PC-3 (cell line): ENCODE results near the gene SFXN3. TPM values are rescaled to one million over a fixed set of nuclear protein-coding genes. Genes with fewer than 3 reads are reported as not detected.

ENCODE experiments used
- ATAC-seq: fragments of 200-7000 bp; cut with Tn5 transposase; 2 replicates; pipeline ENCODE4 v1.9.1; 2020; ENCODE audit warnings: mild to moderate bottlenecking, moderate library complexity
- BruUV-seq: library from RNA; stranded (reverse); fragments of 400-500 nt; replicated peaks from 2 replicates; lab custom pipeline; 2021; lab: Mats Ljungman, UMichigan
- CTCF ChIA-PET: fragments of 300-600 bp; sonication (Branson Sonifier 250); formaldehyde crosslinking; loops from one replicate; lab custom pipeline; 2022; ENCODE audit warnings: antibody characterized with exemption; lab: Charles Lee
- POLR2A ChIA-PET: fragments of 300-600 bp; sonication (Branson Sonifier 250); formaldehyde crosslinking; loops from one replicate; lab custom pipeline; 2022; ENCODE audit warnings: antibody characterized with exemption; ENCODE audit not compliant: unreplicated experiment; lab: Charles Lee
- DNase-seq: peaks from one replicate; pipeline ENCODE4 v3.0.0-alpha.2; 2015
- H2AFZ ChIP-seq: fragments of 300-600 bp; sonication (generic); 2 replicates; pipeline ENCODE4 v1.6.0; 2016; ENCODE audit warnings: antibody characterized with exemption, low read length
- H3F3A ChIP-seq: fragments of 300-600 bp; sonication (generic); one replicate; pipeline ENCODE4 v1.6.0; 2017; ENCODE audit warnings: antibody characterized with exemption, low read length, control low read depth, mild to moderate bottlenecking; ENCODE audit not compliant: unreplicated experiment
- H3K27ac ChIP-seq: fragments of 300-600 bp; sonication (generic); 2 replicates; pipeline ENCODE4 v1.5.1; 2016; ENCODE audit warnings: mild to moderate bottlenecking, low read length
- H3K27me3 ChIP-seq: fragments of 300-600 bp; sonication (generic); 2 replicates; pipeline ENCODE4 v1.6.1; 2016; ENCODE audit warnings: low read length, mixed read lengths
- H3K36me3 ChIP-seq: fragments of 300-600 bp; sonication (generic); 2 replicates; pipeline ENCODE4 v1.6.1; 2016; ENCODE audit warnings: low read depth, mixed run types, low read length, mixed read lengths
- H3K4me1 ChIP-seq: fragments of 300-600 bp; sonication (generic); 2 replicates; pipeline ENCODE4 v1.5.1; 2016; ENCODE audit warnings: low read length; ENCODE audit not compliant: insufficient read depth
- H3K4me2 ChIP-seq: fragments of 300-600 bp; sonication (generic); 2 replicates; pipeline ENCODE4 v1.6.0; 2016; ENCODE audit warnings: low read length
- H3K4me3 ChIP-seq: fragments of 300-600 bp; sonication (generic); 2 replicates; pipeline ENCODE4 v1.5.1; 2016; ENCODE audit warnings: mild to moderate bottlenecking, low read length, mixed read lengths
- H3K79me2 ChIP-seq: fragments of 300-600 bp; sonication (generic); 2 replicates; pipeline ENCODE4 v1.6.1; 2017; ENCODE audit warnings: low read length, mixed read lengths
- H3K9ac ChIP-seq: fragments of 300-600 bp; sonication (generic); 2 replicates; pipeline ENCODE4 v1.6.0; 2016; ENCODE audit warnings: mild to moderate bottlenecking, low read length
- H3K9me2 ChIP-seq: fragments of 300-600 bp; sonication (generic); replicated peaks from 2 replicates; pipeline ENCODE4 v1.6.1; 2016; ENCODE audit warnings: mixed run types, low read length, mixed read lengths
- H3K9me3 ChIP-seq: fragments of 300-600 bp; sonication (generic); 2 replicates; pipeline ENCODE4 v1.6.1; 2016; ENCODE audit warnings: low read length, mixed read lengths
- H4K20me1 ChIP-seq: fragments of 300-600 bp; sonication (generic); 2 replicates; pipeline ENCODE4 v1.6.1; 2016; ENCODE audit warnings: low read length, mixed read lengths
- EZH2 ChIP-seq: fragments of 300-600 bp; sonication (generic); IDR thresholded peaks from one replicate; pipeline ENCODE4 v1.6.1; 2017; ENCODE audit warnings: antibody characterized with exemption, mild to moderate bottlenecking, low read length; ENCODE audit not compliant: unreplicated experiment
- EZH2phosphoT487 ChIP-seq: fragments of 300-600 bp; sonication (generic); IDR thresholded peaks from 2 replicates; pipeline ENCODE4 v1.6.1; 2018; ENCODE audit warnings: mild to moderate bottlenecking, antibody characterized with exemption, low read length, borderline replicate concordance
- intact Hi-C: fragments of 100-400 bp; cut with micrococcal nuclease; formaldehyde crosslinking; loops from 2 replicates; pipeline ENCODE4 v1.9.0; 2023
- total RNA-seq: library from RNA; depleted of rRNA; stranded (reverse); fragments of >200 nt; gene quantifications from 2 replicates; pipeline ENCODE4 v1.2.3, GENCODE V29; 2014
- TF ChIP-seq, protein P1 (sequence below): fragments of 300-600 bp; sonication (generic); conservative IDR thresholded peaks from 2 replicates; pipeline ENCODE4 v1.5.1; 2017; ENCODE audit warnings: antibody characterized with exemption, low read depth, mild to moderate bottlenecking, low read length

The SFXN3 gene
- total RNA-seq, 1 experiment from 2014 or later = 46.7 TPM

GRCh38 chr10:101076630-101077029, 45.6 kb downstream of the SFXN3 start:
- CTCF ChIA-PET = no interaction called here
- Histone ChIP-seq H3K9ac (no peak overlapping the region), H3K79me2 (no peaks in the 10 kb centered on the region), H3K27me3 (no peaks in the 10 kb centered on the region), H4K20me1 (no peaks in the 10 kb centered on the region), H3K36me3 (no peaks in the 10 kb centered on the region), H3K4me2 (no peak overlapping the region), H3K9me2 (no peaks in the 10 kb centered on the region), H3K4me1 (peaks cover 3% of the 10 kb centered on the region; the same call in 1 of the 2 replicates), H3F3A (no peaks in the 10 kb centered on the region), H3K4me3 (no peak overlapping the region), H3K27ac (no peak overlapping the region), H2AFZ (no peak overlapping the region), H3K9me3 (no peaks in the 10 kb centered on the region)
- ATAC-seq = no peak
- POLR2A ChIA-PET = no interaction called here
- intact Hi-C loops = no loop called here
- TF ChIP-seq, protein P1, sequence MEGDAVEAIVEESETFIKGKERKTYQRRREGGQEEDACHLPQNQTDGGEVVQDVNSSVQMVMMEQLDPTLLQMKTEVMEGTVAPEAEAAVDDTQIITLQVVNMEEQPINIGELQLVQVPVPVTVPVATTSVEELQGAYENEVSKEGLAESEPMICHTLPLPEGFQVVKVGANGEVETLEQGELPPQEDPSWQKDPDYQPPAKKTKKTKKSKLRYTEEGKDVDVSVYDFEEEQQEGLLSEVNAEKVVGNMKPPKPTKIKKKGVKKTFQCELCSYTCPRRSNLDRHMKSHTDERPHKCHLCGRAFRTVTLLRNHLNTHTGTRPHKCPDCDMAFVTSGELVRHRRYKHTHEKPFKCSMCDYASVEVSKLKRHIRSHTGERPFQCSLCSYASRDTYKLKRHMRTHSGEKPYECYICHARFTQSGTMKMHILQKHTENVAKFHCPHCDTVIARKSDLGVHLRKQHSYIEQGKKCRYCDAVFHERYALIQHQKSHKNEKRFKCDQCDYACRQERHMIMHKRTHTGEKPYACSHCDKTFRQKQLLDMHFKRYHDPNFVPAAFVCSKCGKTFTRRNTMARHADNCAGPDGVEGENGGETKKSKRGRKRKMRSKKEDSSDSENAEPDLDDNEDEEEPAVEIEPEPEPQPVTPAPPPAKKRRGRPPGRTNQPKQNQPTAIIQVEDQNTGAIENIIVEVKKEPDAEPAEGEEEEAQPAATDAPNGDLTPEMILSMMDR = no peak
- TF ChIP-seq EZH2 (no peak), EZH2phosphoT487 (no peak)
- no peak for DNase-seq
- BruUV-seq = no TSS peak

DNA sequence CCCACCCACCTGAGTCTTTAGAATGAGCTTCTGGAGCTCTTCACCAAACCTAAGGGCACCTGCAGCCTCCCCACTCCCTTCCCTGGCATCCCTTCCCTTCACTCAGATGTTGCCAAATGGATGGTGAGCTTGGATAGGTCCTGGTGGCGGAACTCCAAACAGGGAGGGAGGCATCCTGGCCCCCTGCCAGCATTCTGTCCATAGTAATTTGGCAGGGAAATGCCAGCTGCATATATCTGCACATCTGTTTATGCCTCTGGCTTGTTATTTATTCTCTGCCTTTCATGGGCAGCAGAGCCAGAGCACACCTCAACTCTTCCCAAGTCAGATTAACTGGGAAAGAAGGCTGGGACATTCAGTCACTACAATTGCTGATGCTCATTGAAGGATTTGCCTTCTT, 48.8 kb downstream of the SFXN3 start:
- Histone ChIP-seq H3K79me2 (no peaks in the 10 kb centered on the region), H3K9me2 (no peaks in the 10 kb centered on the region), H3K9me3 (no peaks in the 10 kb centered on the region), H3K4me3 (no peak overlapping the region), H3F3A (no peaks in the 10 kb centered on the region), H2AFZ (no peak overlapping the region), H3K4me1 (no peaks in the 10 kb centered on the region), H3K36me3 (no peaks in the 10 kb centered on the region), H3K27ac (no peak overlapping the region), H3K4me2 (no peak overlapping the region), H3K9ac (no peak overlapping the region), H3K27me3 (no peaks in the 10 kb centered on the region), H4K20me1 (no peaks in the 10 kb centered on the region)
- ATAC-seq = no peak
- ChIA-PET CTCF (no interaction called here), POLR2A (no interaction called here)
- intact Hi-C loops = no loop called here
- BruUV-seq = no TSS peak
- no peak for TF ChIP-seq EZH2
- no peak for TF ChIP-seq EZH2phosphoT487
- TF ChIP-seq, protein P1 = no peak
- DNase-seq = no peak

- Histone ChIP-seq H2AFZ (no peak overlapping the region), H3K9me3 (no peaks in the 10 kb centered on the region), H3K9me2 (no peaks in the 10 kb centered on the region), H3F3A (no peaks in the 10 kb centered on the region), H4K20me1 (no peaks in the 10 kb centered on the region), H3K27ac (no peak overlapping the region), H3K36me3 (no peaks in the 10 kb centered on the region), H3K79me2 (no peaks in the 10 kb centered on the region), H3K4me1 (no peaks in the 10 kb centered on the region), H3K4me2 (no peak overlapping the region), H3K9ac (no peak overlapping the region), H3K27me3 (no peaks in the 10 kb centered on the region), H3K4me3 (no peak overlapping the region)
- ATAC-seq = no peak
- ChIA-PET CTCF (no interaction called here), POLR2A (no interaction called here)
- intact Hi-C loops = no loop called here
- DNase-seq = peak; percentile 22
- no TSS peak for BruUV-seq
- TF ChIP-seq EZH2phosphoT487 (no peak), EZH2 (no peak)
- TF ChIP-seq, protein P1 = no peak
Measured at GRCh38 chr10:101080933-101081931, 50.2 kb downstream of the SFXN3 start.
